Fibroblast of lung (primary cell): ENCODE data around the gene HSPD1. TPM values are rescaled to one million over a fixed set of nuclear protein-coding genes. Genes with fewer than 3 reads are reported as not detected.
A peak's percentile ranks its signal among the peaks of the same experiment; 100 is the strongest.

Experiments used
- DNase-seq, 2 donors: peaks; one replicate each; pipeline versions ENCODE4 v3.0.0 to v3.0.0-alpha.2; 2010; ENCODE audit warnings: low read depth in 2 of 2
- H2AFZ ChIP-seq: 2 replicates; pipeline ENCODE4 v1.5.1; 2012; ENCODE audit warnings: low read length, control low read depth, inconsistent platforms
- H3K27ac ChIP-seq: 2 replicates; pipeline ENCODE4 v1.5.1; 2011; ENCODE audit warnings: low read length, control low read depth; ENCODE audit not compliant: insufficient read depth
- H3K27me3 ChIP-seq: 2 replicates; pipeline ENCODE4 v1.5.1; 2011; ENCODE audit warnings: mild to moderate bottlenecking, low read length; ENCODE audit not compliant: control insufficient read depth, insufficient read depth
- H3K36me3 ChIP-seq: 2 replicates; pipeline ENCODE4 v1.5.1; 2011; ENCODE audit warnings: low read length; ENCODE audit not compliant: control insufficient read depth, insufficient read depth
- H3K4me1 ChIP-seq: 2 replicates; pipeline ENCODE4 v1.5.1; 2011; ENCODE audit warnings: low read length; ENCODE audit not compliant: control insufficient read depth, insufficient read depth; ENCODE audit errors: extremely low read depth
- H3K4me2 ChIP-seq: 2 replicates; pipeline ENCODE4 v1.5.1; 2011; ENCODE audit warnings: low read length, control low read depth; ENCODE audit not compliant: insufficient read depth; ENCODE audit errors: extremely low read depth
- H3K4me3 ChIP-seq, 4 experiments: fragments of 200-600 bp in 1 of 4; sonication (generic) in 1 of 4; replicated peaks in 1 of 4; 2 replicates each; pipeline ENCODE4 v1.5.1; 2011 to 2016; ENCODE audit warnings: low read length in 4 of 4, low read depth in 3 of 4, mild to moderate bottlenecking in 3 of 4, control low read depth in 2 of 4, inconsistent platforms in 1 of 4, mixed read lengths in 1 of 4; ENCODE audit not compliant: insufficient read depth in 1 of 4; ENCODE audit errors: control extremely low read depth in 1 of 4
- H3K79me2 ChIP-seq: 2 replicates; pipeline ENCODE4 v1.5.1; 2012; ENCODE audit warnings: mild to moderate bottlenecking, low read length, inconsistent platforms; ENCODE audit not compliant: control insufficient read depth, insufficient read depth
- H3K9ac ChIP-seq: 2 replicates; pipeline ENCODE4 v1.5.1; 2011; ENCODE audit warnings: mild to moderate bottlenecking, low read length, control low read depth; ENCODE audit not compliant: insufficient read depth
- H3K9me3 ChIP-seq: 2 replicates; pipeline ENCODE4 v1.5.1; 2012; ENCODE audit warnings: low read depth, low read length; ENCODE audit not compliant: control insufficient read depth, insufficient read depth
- H4K20me1 ChIP-seq: 2 replicates; pipeline ENCODE4 v1.5.1; 2011; ENCODE audit warnings: low read length; ENCODE audit not compliant: control insufficient read depth, insufficient read depth; ENCODE audit errors: extremely low read depth
- EZH2 ChIP-seq: IDR thresholded peaks from 2 replicates; pipeline ENCODE4 v1.5.1; 2012; ENCODE audit warnings: low read length, control low read depth, mild to moderate bottlenecking; ENCODE audit errors: missing control alignments
- polyA plus RNA-seq, 2 donors: library from polyadenylated mRNA; depleted of rRNA in 1 of 2; stranded (reverse) in 1 of 2; unstranded in 1 of 2; fragments of >200 nt; gene quantifications; 2 replicates each; pipeline ENCODE4 v1.2.1, GENCODE V29; 2011 to 2012; ENCODE audit warnings: missing spikeins in 1 of 2
- total RNA-seq: library from RNA; depleted of rRNA; stranded (reverse); fragments of >200 nt; gene quantifications from 2 replicates; pipeline ENCODE4 v1.2.1, GENCODE V29; 2014
- TF ChIP-seq, protein P1 (sequence below), 2 donors: IDR thresholded peaks in 1 of 2; conservative IDR thresholded peaks in 1 of 2; 1 replicate in 1 of 2; 2 replicates in 1 of 2; pipeline ENCODE4 v1.5.1; 2011 to 2012; ENCODE audit warnings: low read length in 2 of 2, control low read depth in 1 of 2, inconsistent platforms in 1 of 2, low read depth in 1 of 2, mild to moderate bottlenecking in 1 of 2

HSPD1 gene
- total and polyA plus RNA-seq, 2 donors (not counting 1 experiment from before 2014, with no cell fraction given): 175 to 198 TPM

GRCh38 chr2:197543206-197543605, 43.6 kb upstream of the HSPD1 start:
- Histone ChIP-seq H3K4me3 (no peak overlapping the region), H4K20me1 (no peaks in the 10 kb centered on the region), H3K9ac (no peak overlapping the region), H3K79me2 (peaks cover 4% of the 10 kb centered on the region), H3K4me2 (no peak overlapping the region), H3K27ac (no peak overlapping the region), H3K9me3 (no peaks in the 10 kb centered on the region), H3K4me1 (no peaks in the 10 kb centered on the region), H3K36me3 (peaks cover 2% of the 10 kb centered on the region), H2AFZ (no peak overlapping the region), H3K27me3 (no peaks in the 10 kb centered on the region)
- no peak for TF ChIP-seq EZH2
- TF ChIP-seq, protein P1, sequence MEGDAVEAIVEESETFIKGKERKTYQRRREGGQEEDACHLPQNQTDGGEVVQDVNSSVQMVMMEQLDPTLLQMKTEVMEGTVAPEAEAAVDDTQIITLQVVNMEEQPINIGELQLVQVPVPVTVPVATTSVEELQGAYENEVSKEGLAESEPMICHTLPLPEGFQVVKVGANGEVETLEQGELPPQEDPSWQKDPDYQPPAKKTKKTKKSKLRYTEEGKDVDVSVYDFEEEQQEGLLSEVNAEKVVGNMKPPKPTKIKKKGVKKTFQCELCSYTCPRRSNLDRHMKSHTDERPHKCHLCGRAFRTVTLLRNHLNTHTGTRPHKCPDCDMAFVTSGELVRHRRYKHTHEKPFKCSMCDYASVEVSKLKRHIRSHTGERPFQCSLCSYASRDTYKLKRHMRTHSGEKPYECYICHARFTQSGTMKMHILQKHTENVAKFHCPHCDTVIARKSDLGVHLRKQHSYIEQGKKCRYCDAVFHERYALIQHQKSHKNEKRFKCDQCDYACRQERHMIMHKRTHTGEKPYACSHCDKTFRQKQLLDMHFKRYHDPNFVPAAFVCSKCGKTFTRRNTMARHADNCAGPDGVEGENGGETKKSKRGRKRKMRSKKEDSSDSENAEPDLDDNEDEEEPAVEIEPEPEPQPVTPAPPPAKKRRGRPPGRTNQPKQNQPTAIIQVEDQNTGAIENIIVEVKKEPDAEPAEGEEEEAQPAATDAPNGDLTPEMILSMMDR (conservative IDR thresholded peaks at IDR 0.05 in 1 of 2, IDR thresholded peaks at IDR 0.05 in 1 of 2; ENCODE audit: low read depth in 1 of 2, low read length in 2 of 2): no peak
- DNase-seq: no peak

DNA sequence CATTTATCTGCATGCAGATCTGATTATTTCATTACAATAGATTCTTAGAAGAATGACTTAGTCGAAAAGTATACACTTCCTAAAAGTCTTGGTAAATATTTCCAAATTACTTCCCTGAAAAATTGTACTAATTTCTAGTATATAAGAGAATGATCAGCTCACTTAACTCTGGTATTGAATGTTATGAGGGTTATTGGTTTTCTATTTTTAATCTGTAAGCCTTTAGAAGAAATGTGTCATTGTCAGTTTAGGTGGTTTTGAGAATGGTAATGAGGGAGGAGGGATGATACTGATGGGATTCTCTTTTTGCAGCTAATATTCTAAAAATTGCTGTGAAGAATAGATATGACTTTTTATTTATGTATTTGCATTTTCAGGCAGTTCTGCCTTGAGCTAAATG, 40.1 kb upstream of the HSPD1 start:
- no peaks in the 10 kb centered on the region for H4K20me1 ChIP-seq
- no peak overlapping the region for H3K9ac ChIP-seq
- DNase-seq: no peak
- H2AFZ ChIP-seq: no peak overlapping the region
- no peak overlapping the region for H3K4me3 ChIP-seq
- H3K27ac ChIP-seq: no peak overlapping the region
- peaks cover 5% of the 10 kb centered on the region for H3K36me3 ChIP-seq
- no peak overlapping the region for H3K4me2 ChIP-seq
- H3K79me2 ChIP-seq: peaks cover 12% of the 10 kb centered on the region
- H3K4me1 ChIP-seq: no peaks in the 10 kb centered on the region
- TF ChIP-seq EZH2: no peak
- TF ChIP-seq, protein P1 (conservative IDR thresholded peaks at IDR 0.05 in 1 of 2, IDR thresholded peaks at IDR 0.05 in 1 of 2; ENCODE audit: low read depth in 1 of 2, low read length in 2 of 2): no peak
- no peaks in the 10 kb centered on the region for H3K9me3 ChIP-seq
- no peaks in the 10 kb centered on the region for H3K27me3 ChIP-seq

DNA sequence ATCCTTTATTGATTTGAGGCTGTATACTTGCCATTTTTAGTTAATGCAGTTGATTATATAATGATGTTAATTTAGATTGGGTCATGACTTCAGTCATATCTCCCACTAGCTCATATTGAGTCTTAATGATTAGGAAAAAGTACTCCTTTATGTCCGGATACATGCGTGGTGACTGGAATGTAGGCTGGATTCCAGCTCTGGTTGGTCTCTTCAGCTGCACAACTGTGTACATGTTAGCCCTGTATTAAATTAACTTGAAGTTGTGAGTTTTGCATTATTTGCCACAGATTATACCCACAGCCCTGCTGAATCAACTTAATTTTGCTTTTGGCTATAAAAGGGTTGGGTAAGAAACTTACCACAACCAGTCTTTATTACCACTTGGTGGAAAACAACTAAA, 38.8 kb upstream of the HSPD1 start:
- no peak for TF ChIP-seq EZH2
- TF ChIP-seq, protein P1 (conservative IDR thresholded peaks at IDR 0.05 in 1 of 2, IDR thresholded peaks at IDR 0.05 in 1 of 2; ENCODE audit: low read depth in 1 of 2, low read length in 2 of 2): no peak
- H3K27ac ChIP-seq: no peak overlapping the region
- no peak overlapping the region for H2AFZ ChIP-seq
- peak; percentile 20 to 36 for DNase-seq
- H3K79me2 ChIP-seq: peaks cover 19% of the 10 kb centered on the region
- no peaks in the 10 kb centered on the region for H3K27me3 ChIP-seq
- no peaks in the 10 kb centered on the region for H3K4me1 ChIP-seq
- H4K20me1 ChIP-seq: no peaks in the 10 kb centered on the region
- H3K9ac ChIP-seq: no peak overlapping the region
- H3K4me2 ChIP-seq: no peak overlapping the region
- H3K4me3 ChIP-seq: no peak overlapping the region
- no peaks in the 10 kb centered on the region for H3K9me3 ChIP-seq
- H3K36me3 ChIP-seq: peaks cover 5% of the 10 kb centered on the region
